Esophagus muscularis mucosa (tissue), 3 donors: ENCODE data around the gene ANKRD11.

Source experiments
- POLR2A ChIP-seq: fragments of 450-650 bp; IDR thresholded peaks from one replicate; pipeline ENCODE4 v1.6.1; 2017; ENCODE audit warnings: antibody characterized with exemption, moderate library complexity, mild to moderate bottlenecking, low read depth
- POLR2AphosphoS5 ChIP-seq, 2 donors: sonication (generic); formaldehyde crosslinking; IDR thresholded peaks; one replicate each; pipeline ENCODE4 v1.6.1; 2017; ENCODE audit warnings: antibody characterized with exemption in 2 of 2
- TF ChIP-seq, protein P1 (sequence below), 3 experiments: fragments of 200-600 bp in 2 of 3; fragments of 450-650 bp in 1 of 3; sonication (generic) in 2 of 3; IDR thresholded peaks; one replicate each; pipeline ENCODE4 v1.5.1; 2017 to 2019; ENCODE audit warnings: antibody characterized with exemption in 3 of 3, mild to moderate bottlenecking in 2 of 3, moderate library complexity in 1 of 3

DNA sequence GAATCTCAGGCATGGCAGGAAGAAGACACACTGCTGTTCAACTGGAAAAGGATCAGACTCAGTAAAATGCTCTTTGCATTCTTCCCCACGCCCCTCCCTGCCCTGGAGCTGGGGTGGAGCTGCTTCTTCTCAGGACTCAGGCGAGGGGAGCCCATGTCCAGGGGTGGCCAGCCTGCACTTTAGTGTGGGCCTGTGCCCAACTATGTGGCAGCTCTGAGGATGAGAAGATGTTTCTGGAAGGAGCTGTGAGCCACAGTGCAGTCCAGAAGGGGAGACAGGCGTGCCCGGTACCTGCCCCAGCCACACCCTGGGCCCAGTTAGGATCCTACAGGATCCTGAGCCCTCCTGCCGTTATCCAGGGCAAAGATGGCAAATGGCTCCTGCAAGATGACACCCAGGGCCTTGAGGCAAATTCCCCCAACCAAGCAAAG is 120.3 kb downstream of the ANKRD11 start:
- TF ChIP-seq POLR2AphosphoS5 (IDR thresholded peaks at IDR 0.05) (no peak), POLR2A (no peak)
- TF ChIP-seq, protein P1, sequence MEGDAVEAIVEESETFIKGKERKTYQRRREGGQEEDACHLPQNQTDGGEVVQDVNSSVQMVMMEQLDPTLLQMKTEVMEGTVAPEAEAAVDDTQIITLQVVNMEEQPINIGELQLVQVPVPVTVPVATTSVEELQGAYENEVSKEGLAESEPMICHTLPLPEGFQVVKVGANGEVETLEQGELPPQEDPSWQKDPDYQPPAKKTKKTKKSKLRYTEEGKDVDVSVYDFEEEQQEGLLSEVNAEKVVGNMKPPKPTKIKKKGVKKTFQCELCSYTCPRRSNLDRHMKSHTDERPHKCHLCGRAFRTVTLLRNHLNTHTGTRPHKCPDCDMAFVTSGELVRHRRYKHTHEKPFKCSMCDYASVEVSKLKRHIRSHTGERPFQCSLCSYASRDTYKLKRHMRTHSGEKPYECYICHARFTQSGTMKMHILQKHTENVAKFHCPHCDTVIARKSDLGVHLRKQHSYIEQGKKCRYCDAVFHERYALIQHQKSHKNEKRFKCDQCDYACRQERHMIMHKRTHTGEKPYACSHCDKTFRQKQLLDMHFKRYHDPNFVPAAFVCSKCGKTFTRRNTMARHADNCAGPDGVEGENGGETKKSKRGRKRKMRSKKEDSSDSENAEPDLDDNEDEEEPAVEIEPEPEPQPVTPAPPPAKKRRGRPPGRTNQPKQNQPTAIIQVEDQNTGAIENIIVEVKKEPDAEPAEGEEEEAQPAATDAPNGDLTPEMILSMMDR (IDR thresholded peaks at IDR 0.05): no peak
